IPS-20b (cell line): ENCODE measurements around the gene EPS15.

ENCODE experiments used
- H3K27ac ChIP-seq: one replicate; pipeline ENCODE4 v1.5.1; 2013; ENCODE audit warnings: low read length
- H3K27me3 ChIP-seq: 2 replicates; pipeline ENCODE4 v1.6.1; 2013; ENCODE audit warnings: mild to moderate bottlenecking, low read length, inconsistent platforms; ENCODE audit not compliant: insufficient read depth
- H3K36me3 ChIP-seq: 2 replicates; pipeline ENCODE4 v1.6.1; 2013; ENCODE audit warnings: low read depth, mild to moderate bottlenecking, inconsistent platforms, low read length, moderate library complexity; ENCODE audit not compliant: insufficient read depth
- H3K4me1 ChIP-seq: 2 replicates; pipeline ENCODE4 v1.6.1; 2013; ENCODE audit warnings: mild to moderate bottlenecking, control low read depth, inconsistent platforms, low read length, moderate library complexity; ENCODE audit not compliant: insufficient read depth
- H3K4me3 ChIP-seq: 2 replicates; pipeline ENCODE4 v1.5.1; 2013; ENCODE audit warnings: mild to moderate bottlenecking, low read length, inconsistent platforms
- H3K9ac ChIP-seq: 2 replicates; pipeline ENCODE4 v1.6.1; 2013; ENCODE audit warnings: low read depth, mild to moderate bottlenecking, inconsistent platforms, low read length, moderate library complexity
- H3K9me3 ChIP-seq: 2 replicates; pipeline ENCODE4 v1.6.1; 2013; ENCODE audit warnings: mild to moderate bottlenecking, low read depth, low read length, inconsistent platforms; ENCODE audit not compliant: insufficient read depth

EPS15 gene

GRCh38 chr1:51558375-51558924 is 39.4 kb upstream of the EPS15 start:
- Histone ChIP-seq H3K36me3 (no peaks in the 10 kb centered on the region), H3K9me3 (no peaks in the 10 kb centered on the region), H3K4me3 (no peak overlapping the region), H3K4me1 (peaks cover 15% of the 10 kb centered on the region), H3K27ac (no peak overlapping the region), H3K27me3 (no peaks in the 10 kb centered on the region), H3K9ac (no peak overlapping the region)

- Histone ChIP-seq H3K4me1 (peaks cover 15% of the 10 kb centered on the region), H3K27ac (no peak overlapping the region), H3K9ac (no peak overlapping the region), H3K9me3 (no peaks in the 10 kb centered on the region), H3K4me3 (no peak overlapping the region), H3K27me3 (no peaks in the 10 kb centered on the region), H3K36me3 (no peaks in the 10 kb centered on the region)
Observed at GRCh38 chr1:51557168-51557567, 38.1 kb upstream of the EPS15 start.

DNA sequence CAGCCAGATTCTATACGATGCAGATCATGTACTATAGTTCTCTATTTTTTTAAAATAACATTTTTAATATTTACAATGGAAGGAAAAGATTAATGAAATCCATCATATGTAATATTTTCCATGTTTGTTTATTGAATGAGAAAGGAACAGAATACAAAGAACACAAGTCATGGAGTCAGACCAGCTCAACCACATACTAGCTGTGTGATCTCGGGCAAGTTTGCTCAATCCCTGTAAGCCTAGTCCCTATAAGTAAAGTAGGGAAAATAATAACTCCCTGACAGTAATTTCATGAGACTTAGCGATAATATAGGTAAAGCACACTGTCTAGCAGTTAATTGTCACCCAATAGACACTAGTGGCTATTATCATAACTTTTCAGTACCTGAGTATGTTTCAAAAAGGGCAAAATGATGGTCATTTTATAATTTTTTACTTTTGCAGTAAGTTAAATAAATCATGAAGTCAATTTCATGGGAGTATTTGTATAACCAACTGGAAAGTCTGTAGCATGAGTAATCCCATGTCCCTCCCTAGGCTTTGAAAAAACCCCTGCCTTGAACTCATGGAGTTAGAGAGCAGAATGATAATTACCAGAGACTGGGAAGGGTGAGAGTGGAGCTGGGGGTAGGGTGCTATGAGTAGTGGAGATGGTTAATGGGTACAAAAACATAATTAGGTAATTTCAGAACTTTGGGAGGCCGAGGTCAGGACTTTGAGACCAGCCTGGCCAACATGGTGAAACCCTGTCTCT is 37.0 kb upstream of the EPS15 start:
- no peaks in the 10 kb centered on the region for H3K36me3 ChIP-seq
- H3K9ac ChIP-seq = no peak overlapping the region
- H3K27me3 ChIP-seq = no peaks in the 10 kb centered on the region
- peaks cover 15% of the 10 kb centered on the region for H3K4me1 ChIP-seq
- no peak overlapping the region for H3K27ac ChIP-seq
- no peak overlapping the region for H3K4me3 ChIP-seq
- no peaks in the 10 kb centered on the region for H3K9me3 ChIP-seq

DNA sequence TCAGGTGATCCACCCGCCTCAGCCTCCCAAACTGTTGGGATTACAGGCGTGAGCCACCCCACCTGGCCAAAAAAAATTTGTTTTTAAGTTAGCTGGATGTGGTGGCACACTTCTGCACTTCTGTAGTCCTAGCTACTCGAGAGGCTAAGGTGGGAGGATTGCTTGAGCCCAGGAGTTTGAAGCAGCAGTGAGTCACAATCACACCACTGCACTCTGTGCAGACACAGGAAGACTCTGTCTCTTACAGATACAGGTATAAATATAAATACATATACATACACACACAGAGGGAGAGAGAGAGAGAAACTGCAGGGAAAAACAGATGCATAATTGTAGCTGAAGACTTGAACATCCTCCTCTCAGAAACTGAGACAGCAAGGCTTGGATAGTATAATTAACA is 34.8 kb upstream of the EPS15 start:
- H3K36me3 ChIP-seq = no peaks in the 10 kb centered on the region
- no peaks in the 10 kb centered on the region for H3K27me3 ChIP-seq

DNA sequence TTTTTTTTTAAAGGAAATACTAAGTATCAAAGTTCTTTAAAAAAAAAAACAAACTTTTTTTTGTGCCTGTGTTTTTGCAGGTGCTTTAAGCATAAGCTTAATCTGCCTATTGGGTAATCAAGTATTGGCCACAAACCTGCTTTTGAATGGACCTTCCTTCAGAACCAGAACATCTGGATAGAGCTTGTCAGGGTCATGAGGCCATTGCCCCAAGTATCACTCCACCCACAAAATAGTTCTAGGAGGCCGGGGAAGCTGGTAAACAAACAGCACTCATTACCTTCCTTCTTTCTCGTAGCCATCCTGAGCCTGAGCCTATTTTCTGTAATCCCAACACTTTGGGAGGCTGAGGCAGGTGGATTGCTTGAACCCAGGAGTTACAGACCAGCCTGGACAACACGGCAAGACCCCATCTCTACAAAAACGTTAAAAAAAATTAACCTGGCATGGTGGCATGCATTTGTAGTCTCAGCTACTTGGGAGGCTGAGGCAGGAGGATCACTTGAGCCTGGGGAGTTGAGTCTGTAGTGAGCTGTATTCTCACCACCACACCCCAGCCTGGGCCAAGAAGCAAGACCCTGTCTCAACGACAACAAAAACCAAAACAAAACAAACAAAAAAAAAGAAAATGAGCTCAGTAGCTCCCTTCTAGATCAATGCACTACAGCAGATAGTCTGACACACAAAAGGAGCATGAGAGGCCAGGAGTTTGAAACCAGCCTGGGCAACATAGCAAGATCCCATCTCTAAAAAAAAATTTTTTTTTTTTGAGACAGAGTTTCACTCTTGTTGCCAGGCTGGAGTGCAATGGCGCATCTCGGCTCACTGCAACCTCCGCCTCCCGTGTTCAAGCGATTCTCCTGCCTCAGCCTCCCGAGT is 34.1 kb upstream of the EPS15 start:
- peaks cover under 1% of the 10 kb centered on the region; the same call in 1 of the 2 replicates for H3K4me1 ChIP-seq
- no peak overlapping the region for H3K27ac ChIP-seq
- no peak overlapping the region for H3K4me3 ChIP-seq
- no peak overlapping the region for H3K9ac ChIP-seq
- H3K36me3 ChIP-seq = no peaks in the 10 kb centered on the region
- H3K27me3 ChIP-seq = no peaks in the 10 kb centered on the region
- H3K9me3 ChIP-seq = no peaks in the 10 kb centered on the region

More for the DNA sequence above, 34.8 kb upstream of the EPS15 start:
- Histone ChIP-seq H3K9ac (no peak overlapping the region), H3K4me3 (no peak overlapping the region), H3K9me3 (no peaks in the 10 kb centered on the region), H3K4me1 (peaks cover 6% of the 10 kb centered on the region; the same call in 1 of the 2 replicates), H3K27ac (no peak overlapping the region)

DNA sequence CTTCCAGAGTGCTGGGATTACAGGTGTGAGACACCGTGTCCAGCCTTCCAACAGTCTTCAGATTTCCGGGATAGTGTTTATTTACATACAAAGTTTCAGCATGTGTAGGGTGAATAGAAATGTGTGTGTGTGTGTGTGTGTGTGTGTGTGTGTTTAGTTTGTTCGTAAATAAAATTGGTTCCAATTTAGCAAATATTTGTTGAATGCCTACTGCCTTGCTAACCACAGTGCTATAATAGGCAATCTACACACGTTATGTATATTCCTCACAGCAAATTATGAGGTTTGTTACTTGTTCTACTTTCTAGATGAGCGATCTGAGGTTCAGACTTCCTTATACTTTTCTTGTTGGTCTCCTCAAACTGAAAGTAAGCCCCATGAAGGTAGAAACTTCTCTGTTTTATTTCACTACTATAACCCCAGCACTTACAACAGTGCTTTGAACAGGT is 32.8 kb upstream of the EPS15 start:
- H3K9me3 ChIP-seq = no peaks in the 10 kb centered on the region
- no peak overlapping the region for H3K4me3 ChIP-seq
- H3K9ac ChIP-seq = no peak overlapping the region
- no peaks in the 10 kb centered on the region for H3K27me3 ChIP-seq
- no peaks in the 10 kb centered on the region for H3K4me1 ChIP-seq
- no peaks in the 10 kb centered on the region for H3K36me3 ChIP-seq
- H3K27ac ChIP-seq = no peak overlapping the region

GRCh38 chr1:51551081-51551480 is 32.0 kb upstream of the EPS15 start:
- H3K9ac ChIP-seq = no peak overlapping the region
- no peaks in the 10 kb centered on the region for H3K36me3 ChIP-seq
- no peaks in the 10 kb centered on the region for H3K4me1 ChIP-seq
- no peak overlapping the region for H3K4me3 ChIP-seq
- no peak overlapping the region for H3K27ac ChIP-seq
- H3K9me3 ChIP-seq = no peaks in the 10 kb centered on the region
- no peaks in the 10 kb centered on the region for H3K27me3 ChIP-seq

DNA sequence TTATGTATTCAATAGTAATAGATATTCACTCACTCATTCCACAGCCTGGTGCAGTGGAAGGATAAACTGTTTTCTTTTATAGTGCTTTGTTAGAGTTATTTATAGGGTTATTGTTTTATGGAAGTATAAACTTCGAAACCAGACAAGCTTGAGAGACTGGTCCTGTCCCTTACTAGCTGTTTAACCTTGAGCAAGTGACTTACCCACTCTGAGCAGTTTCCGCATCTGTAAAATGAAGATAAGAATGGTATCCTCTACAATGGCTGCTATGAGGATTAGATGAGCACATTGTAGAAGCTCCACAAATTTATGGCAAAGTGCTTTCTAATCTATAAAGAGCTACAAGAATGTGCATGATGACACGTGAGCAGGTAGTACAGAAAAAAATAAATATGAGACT is 30.8 kb upstream of the EPS15 start:
- H3K4me3 ChIP-seq = no peak overlapping the region
- no peak overlapping the region for H3K27ac ChIP-seq
- H3K9me3 ChIP-seq = no peaks in the 10 kb centered on the region
- H3K4me1 ChIP-seq = no peaks in the 10 kb centered on the region
- H3K9ac ChIP-seq = no peak overlapping the region
- no peaks in the 10 kb centered on the region for H3K36me3 ChIP-seq
- H3K27me3 ChIP-seq = no peaks in the 10 kb centered on the region

- Histone ChIP-seq H3K27me3 (no peaks in the 10 kb centered on the region), H3K4me1 (no peaks in the 10 kb centered on the region), H3K9me3 (no peaks in the 10 kb centered on the region), H3K4me3 (no peak overlapping the region), H3K36me3 (no peaks in the 10 kb centered on the region), H3K27ac (no peak overlapping the region), H3K9ac (no peak overlapping the region)
Observed at GRCh38 chr1:51549016-51549619, 30.1 kb upstream of the EPS15 start.

DNA sequence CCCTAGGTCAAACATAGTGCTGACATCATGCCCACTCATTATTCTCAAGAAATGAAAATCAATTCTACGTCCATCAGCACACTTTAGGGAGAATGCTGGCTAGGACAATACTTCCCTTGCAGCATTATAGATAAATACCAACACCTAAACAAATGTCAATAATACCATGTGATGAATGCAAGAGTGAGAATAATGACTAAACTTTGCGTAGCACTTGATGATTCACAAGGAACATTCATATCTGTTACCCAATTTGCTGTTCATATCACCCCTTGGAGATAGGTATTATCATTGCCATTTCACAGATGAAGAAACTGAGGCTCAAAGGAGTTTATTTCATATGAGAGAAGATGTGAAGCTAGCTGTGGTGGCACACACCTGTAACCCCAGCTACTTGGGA is 24.8 kb upstream of the EPS15 start:
- Histone ChIP-seq H3K27ac (no peak overlapping the region), H3K4me3 (no peak overlapping the region), H3K9ac (no peak overlapping the region), H3K36me3 (no peaks in the 10 kb centered on the region), H3K4me1 (no peaks in the 10 kb centered on the region), H3K9me3 (no peaks in the 10 kb centered on the region), H3K27me3 (no peaks in the 10 kb centered on the region)

GRCh38 chr1:51542158-51542953 is 23.3 kb upstream of the EPS15 start:
- Histone ChIP-seq H3K27ac (no peak overlapping the region), H3K4me1 (no peaks in the 10 kb centered on the region), H3K9ac (no peak overlapping the region)

More at GRCh38 chr1:51542158-51542953, 23.3 kb upstream of the EPS15 start:
- H3K27me3 ChIP-seq = no peaks in the 10 kb centered on the region
- no peaks in the 10 kb centered on the region for H3K36me3 ChIP-seq
- no peak overlapping the region for H3K4me3 ChIP-seq
- H3K9me3 ChIP-seq = no peaks in the 10 kb centered on the region
